SK-MEL-5 (cell line): ENCODE measurements around the gene LRP2. TPM values are rescaled to one million over a fixed set of nuclear protein-coding genes. Genes with fewer than 3 reads are reported as not detected.
A peak's percentile ranks its signal among the peaks of the same experiment; 100 is the strongest.
"Not testable (repeated sequence)": the region's sequence is repeated elsewhere in the genome, so short reads cannot be mapped to it uniquely, and the experiment has no call there.

Experiments used
- DNase-seq: peaks from one replicate; pipeline ENCODE4 v3.0.0-alpha.2; 2016; ENCODE audit warnings: low read depth, low spot score
- in situ Hi-C: cut with HindIII; loops from 2 replicates; pipeline ENCODE4 v1.10.0; 2016; ENCODE audit warnings: low sequenced_read_pairs, high pct_unique_total_duplicates, low pct_unique_long_range_greater_than_20kb
- total RNA-seq: library from RNA; depleted of rRNA; stranded (reverse); fragments of >200 nt; shearing (Covaris generic); gene quantifications from 2 replicates; pipeline ENCODE4 v1.2.3, GENCODE V29; 2014

Gene LRP2
- total RNA-seq, 1 experiment from 2014 or later: 9.2 TPM

DNA sequence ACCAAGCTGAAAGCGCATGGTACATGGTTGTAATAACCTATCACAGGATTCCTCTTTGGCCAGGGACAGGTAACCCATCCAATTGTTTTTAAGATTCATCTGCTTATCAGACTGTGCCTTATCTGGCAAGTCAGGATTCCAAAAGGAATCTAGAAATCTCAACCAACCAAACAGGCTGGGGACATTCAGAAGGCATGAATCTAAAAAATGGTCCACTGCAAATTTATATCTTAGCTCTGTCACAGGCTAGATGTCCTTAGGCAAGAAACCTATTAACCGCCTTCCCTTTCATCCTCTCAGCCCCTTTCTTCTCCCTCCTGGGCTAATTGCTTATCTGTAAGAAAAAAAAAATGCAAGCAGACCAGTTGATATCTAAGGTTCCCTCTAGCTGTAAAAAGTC is 4.3 kb downstream of the LRP2 start:
- DNase-seq: no peak
- in situ Hi-C loops: no loop called here

GRCh38 chr2:169354244-169354643 is 8.1 kb downstream of the LRP2 start:
- in situ Hi-C loops: no loop called here
- DNase-seq: peak; percentile 75

GRCh38 chr2:169351725-169352124 is 10.6 kb downstream of the LRP2 start:
- in situ Hi-C loops: no loop called here
- DNase-seq: no peak

DNA sequence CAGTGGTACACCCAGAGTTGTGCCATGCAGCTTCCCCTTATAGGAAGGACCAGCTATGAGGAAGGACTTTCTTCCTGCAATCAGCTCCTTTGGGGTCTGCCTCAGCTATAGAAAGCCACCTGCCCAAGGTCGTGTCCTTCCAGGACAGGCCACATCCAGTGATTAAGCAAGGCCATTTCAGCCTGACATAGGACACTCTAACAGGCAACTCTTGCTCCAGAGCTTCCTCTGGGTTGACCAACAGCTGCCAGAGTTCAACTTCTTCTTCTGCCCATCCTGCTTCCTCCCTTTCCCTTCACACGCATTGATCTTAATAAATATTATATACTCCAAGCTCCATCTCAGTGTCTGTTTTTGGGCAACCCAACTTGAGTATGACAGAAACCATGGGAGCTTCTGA is 12.8 kb downstream of the LRP2 start:
- no peak for DNase-seq
- in situ Hi-C loops: no loop called here

DNA sequence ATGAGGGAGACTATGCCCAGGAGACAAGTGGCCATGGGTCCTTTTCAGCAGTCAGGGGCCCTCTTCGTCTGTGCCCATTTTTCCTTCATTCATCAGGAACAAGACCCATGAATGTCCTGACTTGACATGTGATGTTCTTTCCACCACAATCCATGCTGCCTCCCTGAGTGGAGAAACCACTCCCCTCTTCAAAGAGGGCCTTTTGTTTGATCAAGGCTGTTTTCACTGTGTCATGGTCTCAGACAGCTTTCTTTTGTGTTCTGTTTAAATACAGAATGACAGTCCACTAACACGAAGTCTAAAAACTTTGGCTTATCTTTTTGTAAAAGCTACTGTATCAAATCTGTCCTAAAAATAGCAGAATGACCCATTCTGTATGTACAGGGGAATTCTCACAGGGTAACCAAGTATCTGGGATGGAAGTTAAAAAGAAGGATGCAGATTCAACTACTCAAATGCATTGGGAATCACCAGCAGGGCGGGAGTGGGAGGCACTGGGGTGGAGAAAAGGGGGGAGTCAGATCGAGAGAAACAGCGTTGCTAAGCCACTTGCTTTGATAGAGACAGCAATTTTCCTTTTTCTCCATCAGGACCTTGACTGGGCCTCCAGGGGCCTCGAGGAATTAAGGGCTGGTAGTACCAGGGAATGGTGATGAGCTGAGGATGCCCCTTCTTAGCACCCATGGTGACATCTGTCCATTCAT is 13.9 kb downstream of the LRP2 start:
- peak; percentile 73 for DNase-seq
- in situ Hi-C loops: no loop called here

DNA sequence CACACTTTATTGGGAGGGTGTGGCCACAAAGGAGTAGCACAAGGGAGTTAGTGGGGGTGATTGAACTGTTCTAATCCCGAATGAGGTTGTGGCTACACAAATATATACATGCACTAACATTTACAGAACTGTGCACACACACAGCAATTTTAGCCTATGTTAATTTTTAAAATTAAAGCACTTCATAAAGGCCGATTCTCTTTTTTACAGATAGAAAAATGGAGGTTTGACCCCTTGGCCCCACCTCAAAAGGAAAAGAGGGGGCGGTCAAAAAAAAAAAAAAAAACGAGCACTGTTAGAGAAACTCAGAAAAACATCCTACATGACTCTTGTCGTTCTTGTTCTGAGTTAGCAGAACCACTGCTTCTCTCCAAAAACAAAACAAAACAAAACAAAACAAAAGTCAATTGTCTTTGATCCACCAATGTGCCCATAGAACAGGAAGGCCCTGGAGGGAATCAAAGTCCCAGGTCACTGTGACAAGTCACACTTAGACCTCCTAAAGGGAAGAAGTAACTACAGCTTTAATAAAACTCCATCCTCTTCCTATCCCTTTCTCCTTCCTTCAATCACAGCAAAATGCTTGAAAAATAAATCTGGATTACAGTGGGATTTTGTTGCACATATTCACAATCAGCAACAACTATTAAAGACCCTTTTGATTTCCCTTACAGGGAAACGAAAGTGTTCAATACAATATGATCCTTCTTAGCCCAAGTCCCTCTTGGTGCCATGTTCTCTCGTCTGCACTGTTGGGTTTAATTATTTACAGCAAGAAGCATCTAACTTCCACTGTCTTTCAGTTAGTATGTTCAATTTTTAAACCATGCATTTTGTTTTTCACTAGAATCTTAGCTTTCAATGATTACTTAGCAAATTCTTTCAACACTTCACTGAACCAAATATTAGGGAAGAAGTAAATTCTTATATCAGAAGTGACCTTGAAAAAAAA is 16.6 kb downstream of the LRP2 start:
- in situ Hi-C loops: no loop called here
- peak; percentile 20 for DNase-seq

DNA sequence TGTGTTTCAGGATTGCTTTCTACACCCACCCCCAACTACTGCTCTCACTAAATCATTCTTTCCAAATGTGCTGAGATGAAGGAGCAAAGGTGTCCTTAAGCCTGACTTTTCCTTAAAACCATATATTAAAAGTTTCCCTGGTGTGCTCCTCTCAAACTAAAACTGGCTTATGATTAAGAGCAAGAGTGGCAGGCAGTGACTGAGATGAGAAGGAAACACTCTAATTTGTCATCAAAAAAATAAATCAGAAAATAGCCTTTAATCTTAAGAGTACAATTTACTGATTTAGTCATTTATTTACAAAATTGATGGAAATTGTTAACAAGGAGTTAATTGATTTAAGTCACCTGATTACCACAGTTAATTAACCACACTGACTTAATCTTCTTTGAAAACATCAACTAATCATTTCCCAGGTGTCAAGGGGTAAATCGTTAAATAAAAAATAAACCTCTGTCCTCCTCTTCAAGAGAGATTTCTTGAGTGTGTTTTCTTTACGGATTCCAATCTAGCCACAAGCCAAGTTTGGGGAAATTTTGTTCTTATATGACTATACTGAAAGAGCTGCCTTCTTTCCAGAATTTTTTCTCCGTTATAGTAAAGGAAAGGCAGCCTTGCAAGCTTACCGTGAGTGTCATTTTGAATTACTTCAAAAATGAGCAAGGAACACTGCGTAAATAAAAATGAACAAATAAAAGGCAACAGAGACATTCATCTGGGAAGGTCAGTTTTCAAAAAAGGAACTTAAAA is 17.4 kb downstream of the LRP2 start:
- DNase-seq: no peak
- in situ Hi-C loops: no loop called here

GRCh38 chr2:169343202-169343601 is 19.1 kb downstream of the LRP2 start:
- in situ Hi-C loops: no loop called here
- DNase-seq: no peak

- in situ Hi-C loops: no loop called here
Observed at GRCh38 chr2:169339657-169340056, 22.7 kb downstream of the LRP2 start.

GRCh38 chr2:169336695-169337094 is 25.6 kb downstream of the LRP2 start:
- DNase-seq: no peak
- in situ Hi-C loops: no loop called here

More at GRCh38 chr2:169339657-169340056, 22.7 kb downstream of the LRP2 start:
- no peak for DNase-seq

DNA sequence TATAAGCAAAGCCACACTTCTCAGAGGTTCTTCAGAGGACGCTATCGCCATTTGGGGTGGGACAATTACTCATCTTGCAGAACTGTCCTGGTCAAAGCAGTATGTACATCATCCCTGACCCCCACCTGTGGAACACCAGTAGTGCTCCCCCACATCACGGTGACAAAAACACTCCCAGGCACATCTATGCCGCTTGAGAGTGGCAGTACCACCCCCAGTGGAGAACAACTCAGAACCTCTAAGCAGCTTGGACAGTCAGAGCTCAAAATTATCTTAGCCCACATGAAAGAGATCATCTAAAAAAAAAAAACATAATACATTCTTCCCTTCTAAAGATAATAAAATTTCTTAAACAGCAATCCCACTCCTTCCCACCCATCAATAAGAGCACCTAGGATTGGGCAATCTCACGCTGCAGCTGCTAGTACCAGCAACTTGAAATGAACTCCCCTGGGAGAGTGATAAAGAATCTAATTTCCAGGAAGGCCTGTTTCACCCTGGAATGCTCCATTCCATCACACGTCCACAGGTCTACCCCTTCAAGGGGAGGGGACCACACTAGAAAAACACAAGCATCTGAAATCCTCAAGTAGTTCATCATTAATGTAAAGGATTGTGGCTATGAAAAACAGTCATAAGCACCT is 31.7 kb downstream of the LRP2 start:
- in situ Hi-C loops: no loop called here
- no peak for DNase-seq

DNA sequence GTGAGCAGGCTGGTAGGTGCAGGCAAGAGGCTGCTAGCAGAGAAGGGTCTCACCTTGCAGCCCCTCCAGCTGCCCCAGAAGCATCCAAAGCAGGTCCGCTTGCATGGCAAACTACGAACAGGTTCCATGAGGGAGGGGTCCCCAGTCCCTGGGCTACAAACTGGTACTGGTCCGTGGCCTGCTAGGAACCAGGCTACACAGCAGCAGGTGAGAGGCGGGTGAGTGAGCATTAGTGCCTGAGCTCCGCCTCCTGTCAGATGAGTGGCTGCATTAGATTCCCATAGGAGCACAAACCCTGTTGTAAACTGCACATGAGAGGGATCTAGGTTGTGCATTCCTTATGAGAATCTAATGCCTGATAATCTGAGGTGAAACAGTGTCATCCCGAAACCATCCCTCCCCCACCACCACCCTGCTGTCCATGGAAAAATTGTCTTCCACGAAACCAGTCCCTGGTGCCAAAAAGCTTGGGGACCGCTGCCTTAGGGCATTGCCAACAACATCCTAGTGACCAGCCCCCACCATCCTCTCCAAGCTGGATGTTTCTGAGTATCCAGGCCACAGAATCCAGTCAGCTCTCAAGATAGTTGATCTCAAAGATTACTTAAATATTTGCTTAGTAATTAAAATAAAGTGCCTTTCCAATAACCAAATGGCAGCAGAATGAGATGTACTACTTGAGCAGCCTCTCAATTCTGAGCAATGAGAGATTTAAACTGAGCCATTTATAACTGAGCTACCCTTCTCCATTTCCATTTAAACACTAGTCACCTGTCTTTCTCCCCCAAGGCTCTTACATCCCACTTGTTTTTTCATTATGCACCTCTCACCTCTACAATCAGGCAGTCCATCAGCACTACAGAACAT is 32.4 kb downstream of the LRP2 start:
- no peak for DNase-seq
- in situ Hi-C loops: no loop called here

DNA sequence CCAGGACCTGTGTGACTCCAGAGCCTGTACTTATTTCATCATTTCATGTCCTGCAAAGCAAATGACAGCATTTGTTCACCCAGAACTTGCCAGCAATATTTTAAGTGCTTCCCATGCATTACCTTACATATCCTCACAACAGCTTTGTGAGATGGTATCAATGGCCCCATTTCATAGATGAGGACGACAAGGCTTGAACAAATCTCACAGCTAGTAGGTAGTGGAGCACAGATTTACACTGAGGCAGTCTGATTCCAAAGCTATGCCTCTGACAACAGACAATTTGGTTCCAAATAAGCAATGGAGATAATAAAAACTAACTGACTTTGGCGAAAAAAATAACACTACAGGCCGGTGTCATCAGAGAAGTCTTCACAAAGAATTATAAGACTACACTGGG is 33.5 kb downstream of the LRP2 start:
- DNase-seq: no peak
- in situ Hi-C loops: no loop called here

DNA sequence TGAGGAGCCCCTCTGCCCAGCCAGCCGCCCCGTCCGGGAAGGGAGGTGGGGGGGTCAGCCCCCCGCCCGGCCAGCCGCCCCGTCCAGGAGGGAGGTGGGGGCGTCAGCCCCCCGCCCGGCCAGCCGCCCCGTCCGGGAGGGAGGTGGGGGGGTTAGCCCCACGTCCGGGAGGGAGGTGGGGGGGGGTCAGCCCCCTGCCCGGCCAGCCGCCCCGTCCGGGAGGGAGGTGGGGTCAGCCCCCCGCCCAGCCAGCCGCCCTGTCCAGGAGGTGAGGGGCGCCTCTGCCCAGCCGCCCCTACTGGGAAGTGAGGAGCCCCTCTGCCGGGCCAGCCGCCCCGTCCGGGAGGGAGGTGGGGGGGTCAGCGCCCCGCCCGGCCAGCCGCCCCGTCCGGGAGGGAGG is 34.5 kb downstream of the LRP2 start:
- in situ Hi-C loops, DNase-seq: not testable (repeated sequence)

GRCh38 chr2:169325886-169326285 is 36.4 kb downstream of the LRP2 start:
- in situ Hi-C loops, DNase-seq: not testable (repeated sequence)

GRCh38 chr2:169324581-169325260 is 37.6 kb downstream of the LRP2 start:
- in situ Hi-C loops: no loop called here

More at GRCh38 chr2:169324581-169325260, 37.6 kb downstream of the LRP2 start:
- peak; percentile 33 for DNase-seq
